Neural progenitor cell (in vitro differentiated cells): ENCODE measurements around the gene SEMA3D. TPM values are rescaled to one million over a fixed set of nuclear protein-coding genes. Genes with fewer than 3 reads are reported as not detected.

Source experiments
- DNase-seq: peaks from one replicate; pipeline ENCODE4 v3.0.0-alpha.2; 2016; ENCODE audit warnings: low spot score
- H2AFZ ChIP-seq: fragments of 200-600 bp; sonication (generic); replicated peaks from 2 replicates; pipeline ENCODE4 v1.6.1; 2016; ENCODE audit warnings: antibody characterized with exemption
- H3F3A ChIP-seq: fragments of 200-600 bp; sonication (generic); 2 replicates; pipeline ENCODE4 v1.6.1; 2016; ENCODE audit warnings: antibody characterized with exemption, low read depth
- H3K27ac ChIP-seq: fragments of 200-600 bp; sonication (generic); 2 replicates; pipeline ENCODE4 v1.5.1; 2016; ENCODE audit warnings: mild to moderate bottlenecking
- H3K27me3 ChIP-seq: fragments of 200-600 bp; sonication (generic); 2 replicates; pipeline ENCODE4 v1.6.1; 2016; ENCODE audit warnings: mild to moderate bottlenecking, moderate library complexity
- H3K36me3 ChIP-seq: fragments of 200-600 bp; sonication (generic); 2 replicates; pipeline ENCODE4 v1.5.1; 2016
- H3K4me1 ChIP-seq: fragments of 200-600 bp; sonication (generic); 2 replicates; pipeline ENCODE4 v1.6.1; 2016; ENCODE audit warnings: mixed run types
- H3K4me2 ChIP-seq: fragments of 200-600 bp; sonication (generic); 2 replicates; pipeline ENCODE4 v1.6.1; 2016
- H3K4me3 ChIP-seq: fragments of 200-600 bp; sonication (generic); 2 replicates; pipeline ENCODE4 v1.5.1; 2016
- H3K79me2 ChIP-seq: fragments of 200-600 bp; sonication (generic); 2 replicates; pipeline ENCODE4 v1.6.1; 2016; ENCODE audit warnings: low read depth
- H3K9ac ChIP-seq: fragments of 200-600 bp; sonication (generic); 2 replicates; pipeline ENCODE4 v1.6.1; 2016
- H3K9me3 ChIP-seq: fragments of 200-600 bp; sonication (generic); 2 replicates; pipeline ENCODE4 v1.5.1; 2016; ENCODE audit warnings: low read depth
- H4K20me1 ChIP-seq: fragments of 200-600 bp; sonication (generic); 2 replicates; pipeline ENCODE4 v1.6.1; 2016; ENCODE audit warnings: low read depth
- H3K27ac Mint-ChIP-seq: 3 replicates; pipeline ENCODE4 v1.8.0; 2021; ENCODE audit warnings: mixed read lengths
- H3K27me3 Mint-ChIP-seq: 2 replicates; pipeline ENCODE4 v1.8.0; 2022; ENCODE audit warnings: low read depth, mild to moderate bottlenecking, inconsistent platforms, moderate library complexity, mixed read lengths; ENCODE audit not compliant: insufficient read depth
- H3K36me3 Mint-ChIP-seq: 3 replicates; pipeline ENCODE4 v1.8.0; 2021; ENCODE audit warnings: mixed read lengths
- H3K4me1 Mint-ChIP-seq: 3 replicates; pipeline ENCODE4 v1.8.0; 2021; ENCODE audit warnings: mixed read lengths
- H3K4me3 Mint-ChIP-seq: 3 replicates; pipeline ENCODE4 v1.8.0; 2021; ENCODE audit warnings: mild to moderate bottlenecking, moderate library complexity, mixed read lengths
- H3K9me3 Mint-ChIP-seq: 3 replicates; pipeline ENCODE4 v1.8.0; 2020; ENCODE audit warnings: mixed read lengths
- CTCF ChIP-seq: fragments of 200-600 bp; sonication (generic); IDR thresholded peaks from 2 replicates; pipeline ENCODE4 v1.5.1; 2017; ENCODE audit warnings: antibody characterized with exemption, mild to moderate bottlenecking
- EZH2 ChIP-seq: fragments of 200-600 bp; sonication (generic); IDR thresholded peaks from 2 replicates; pipeline ENCODE4 v1.6.1; 2017; ENCODE audit warnings: antibody characterized with exemption, mild to moderate bottlenecking, moderate library complexity
- EZH2phosphoT487 ChIP-seq: fragments of 200-600 bp; sonication (generic); IDR thresholded peaks from 2 replicates; pipeline ENCODE4 v1.6.1; 2017; ENCODE audit warnings: antibody characterized with exemption
- total RNA-seq: library from RNA; depleted of rRNA; stranded (reverse); fragments of >200 nt; gene quantifications from 2 replicates; pipeline ENCODE4 v1.2.3, GENCODE V29; 2015; ENCODE audit warnings: low replicate concordance

SEMA3D gene
- total RNA-seq, 1 donor from 2014 or later: 0.99 TPM

GRCh38 chr7:85046534-85046933 is 140.3 kb downstream of the SEMA3D start:
- Mint-ChIP-seq H3K4me3 (no peak overlapping the region), H3K36me3 (peaks cover 4% of the 10 kb centered on the region), H3K4me1 (peaks cover 12% of the 10 kb centered on the region), H3K27me3 (no peaks in the 10 kb centered on the region), H3K27ac (no peak overlapping the region), H3K9me3 (no peaks in the 10 kb centered on the region)
- H3K9ac ChIP-seq: no peak overlapping the region
- no peak overlapping the region for H3K27ac ChIP-seq
- H3F3A ChIP-seq: no peaks in the 10 kb centered on the region
- TF ChIP-seq EZH2 (no peak), EZH2phosphoT487 (no peak), CTCF (no peak)
- no peaks in the 10 kb centered on the region for H4K20me1 ChIP-seq
- H3K4me3 ChIP-seq: no peak overlapping the region
- H3K4me1 ChIP-seq: peaks cover 12% of the 10 kb centered on the region
- H3K36me3 ChIP-seq: no peaks in the 10 kb centered on the region
- H3K27me3 ChIP-seq: no peaks in the 10 kb centered on the region
- peak overlapping the region; percentile 89 for H2AFZ ChIP-seq
- H3K9me3 ChIP-seq: no peaks in the 10 kb centered on the region
- H3K4me2 ChIP-seq: peak overlapping the region; percentile 9
- DNase-seq: no peak
- no peaks in the 10 kb centered on the region for H3K79me2 ChIP-seq

GRCh38 chr7:85041605-85042216 is 145.1 kb downstream of the SEMA3D start:
- H3K27ac Mint-ChIP-seq: no peak overlapping the region
- H3K4me3 Mint-ChIP-seq: no peak overlapping the region
- Histone ChIP-seq H3K4me1 (peaks cover 5% of the 10 kb centered on the region), H3K27ac (no peak overlapping the region), H3K79me2 (no peaks in the 10 kb centered on the region), H3K9me3 (no peaks in the 10 kb centered on the region), H3K4me3 (no peak overlapping the region), H3K27me3 (no peaks in the 10 kb centered on the region), H3F3A (no peaks in the 10 kb centered on the region), H2AFZ (peak overlapping the region; percentile 65), H3K4me2 (no peak overlapping the region), H3K36me3 (no peaks in the 10 kb centered on the region), H4K20me1 (no peaks in the 10 kb centered on the region), H3K9ac (no peak overlapping the region)
- H3K36me3 Mint-ChIP-seq: no peaks in the 10 kb centered on the region
- TF ChIP-seq CTCF: peak; percentile 90
- TF ChIP-seq EZH2phosphoT487: no peak
- DNase-seq: peak; percentile 78
- peaks cover 6% of the 10 kb centered on the region for H3K4me1 Mint-ChIP-seq
- H3K9me3 Mint-ChIP-seq: no peaks in the 10 kb centered on the region
- no peaks in the 10 kb centered on the region for H3K27me3 Mint-ChIP-seq

GRCh38 chr7:85039196-85039923 is 147.5 kb downstream of the SEMA3D start:
- Histone ChIP-seq H4K20me1 (no peaks in the 10 kb centered on the region), H3K27ac (no peak overlapping the region), H3K4me1 (no peaks in the 10 kb centered on the region), H3K79me2 (no peaks in the 10 kb centered on the region), H3K36me3 (no peaks in the 10 kb centered on the region), H3K4me3 (no peak overlapping the region), H3K9ac (no peak overlapping the region), H3F3A (no peaks in the 10 kb centered on the region), H2AFZ (no peak overlapping the region), H3K27me3 (no peaks in the 10 kb centered on the region), H3K4me2 (no peak overlapping the region), H3K9me3 (no peaks in the 10 kb centered on the region)
- Mint-ChIP-seq H3K4me3 (no peak overlapping the region), H3K27me3 (no peaks in the 10 kb centered on the region), H3K36me3 (no peaks in the 10 kb centered on the region), H3K9me3 (no peaks in the 10 kb centered on the region), H3K4me1 (no peaks in the 10 kb centered on the region), H3K27ac (no peak overlapping the region)
- TF ChIP-seq CTCF (no peak), EZH2phosphoT487 (no peak), EZH2 (no peak)
- no peak for DNase-seq
